GM12801 (cell line): ENCODE data around the gene SRGN.

Experiments used
- CTCF ChIP-seq: IDR thresholded peaks from one replicate; pipeline ENCODE4 v1.5.1; 2011; ENCODE audit warnings: control low read depth; ENCODE audit not compliant: insufficient read length; ENCODE audit errors: extremely low read depth

SRGN gene

DNA sequence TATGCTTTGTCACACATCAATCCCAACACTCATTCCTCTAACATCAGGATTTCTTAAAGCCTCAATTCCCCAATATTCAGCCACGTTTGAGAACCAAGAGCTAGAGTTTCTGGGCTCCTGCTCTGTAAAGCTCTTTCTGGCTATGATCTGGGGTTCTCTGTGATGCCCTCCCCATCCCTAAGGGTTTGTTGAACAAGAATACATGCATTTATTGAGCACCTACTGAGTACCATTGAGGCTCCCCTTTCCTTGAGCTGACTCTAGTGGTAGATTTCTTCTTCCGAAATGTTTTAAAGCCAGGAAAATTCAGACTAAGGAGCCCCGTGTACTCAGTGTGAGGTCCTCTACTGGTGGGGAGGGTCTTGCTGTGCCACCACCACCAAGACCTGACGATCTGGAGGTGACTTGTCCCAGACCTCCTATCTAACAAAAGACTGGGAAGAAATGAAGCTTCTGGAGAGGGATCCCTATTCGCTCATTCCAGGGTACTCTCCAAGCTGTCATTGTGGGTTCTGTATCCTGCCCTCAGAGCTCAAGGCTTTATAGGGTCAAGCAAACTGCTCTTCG lies 23.1 kb upstream of the SRGN start:
- no peak for TF ChIP-seq CTCF

- no peak for TF ChIP-seq CTCF
Measured at GRCh38 chr10:69065406-69066361, 22.2 kb upstream of the SRGN start.

- no peak for TF ChIP-seq CTCF
Measured at GRCh38 chr10:69067189-69067588, 20.7 kb upstream of the SRGN start.

- no peak for TF ChIP-seq CTCF
Measured at GRCh38 chr10:69068549-69068948, 19.4 kb upstream of the SRGN start.

DNA sequence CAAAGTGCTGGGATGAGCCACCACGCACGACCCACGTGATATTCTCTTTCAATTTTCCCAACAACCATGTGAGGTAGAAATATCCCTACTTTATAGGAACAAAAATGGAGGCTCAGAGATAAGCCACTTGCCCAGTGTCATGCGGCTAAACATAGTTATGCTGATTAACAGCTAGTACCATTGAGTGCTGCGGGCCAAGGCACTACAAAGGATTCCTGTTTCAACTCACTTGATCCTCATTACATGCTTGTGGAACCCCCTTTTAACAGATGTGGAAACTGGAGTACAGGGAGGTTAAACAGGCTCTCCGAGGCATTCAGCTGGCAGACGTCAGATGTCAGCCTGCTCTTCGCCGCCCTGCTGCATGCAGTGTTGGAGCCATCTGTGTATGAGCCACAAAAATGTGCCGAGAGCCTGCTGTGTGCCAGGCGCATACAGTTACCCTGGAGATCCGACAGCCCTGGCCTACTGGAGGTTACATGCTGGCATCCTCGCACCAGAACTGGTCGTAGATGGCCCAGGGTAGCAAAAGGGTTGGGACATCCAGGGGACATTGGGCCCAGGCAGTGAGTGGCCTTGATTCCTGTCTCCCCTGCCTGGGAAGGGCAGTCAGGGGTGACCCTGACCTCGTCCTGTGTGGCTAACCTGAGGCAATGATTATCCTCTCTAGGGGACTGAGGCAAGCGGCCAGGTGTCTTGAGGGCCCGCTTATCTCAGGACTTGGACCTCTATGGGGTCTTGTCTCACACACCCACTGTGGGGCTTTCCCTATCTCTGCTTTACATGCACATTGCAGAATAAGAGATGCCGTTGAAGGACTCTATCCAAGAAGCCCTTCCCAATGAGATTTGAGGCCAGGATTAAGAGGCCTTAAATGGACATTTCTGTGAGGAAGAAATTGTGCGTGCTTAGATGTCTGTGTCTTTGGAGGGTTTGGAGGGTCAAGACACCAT lies 18.5 kb upstream of the SRGN start:
- no peak for TF ChIP-seq CTCF

- TF ChIP-seq CTCF: no peak
Measured at GRCh38 chr10:69070951-69071350, 17.0 kb upstream of the SRGN start.

- TF ChIP-seq CTCF: no peak
Measured at GRCh38 chr10:69071610-69072009, 16.3 kb upstream of the SRGN start.
